ENCODE measurements around the gene RBM24.

- TF ChIP-seq BRCA1 (IDR thresholded peaks at IDR 0.05), result no peak
- no peak for TF ChIP-seq BRCA1 (CRISPR knock-in tag; IDR thresholded peaks at IDR 0.05)
- no peak for TF ChIP-seq CHD2 (IDR thresholded peaks at IDR 0.05; ENCODE audit: low read depth, low read length)
- TF ChIP-seq HNRNPLL (IDR thresholded peaks at IDR 0.05; ENCODE audit: low read depth, low read length, poor library complexity, severe bottlenecking), result no peak
- TF ChIP-seq L3MBTL2 (IDR thresholded peaks at IDR 0.05), result no peak
- TF ChIP-seq EZH2 (IDR thresholded peaks at IDR 0.05; ENCODE audit: borderline replicate concordance, low read depth, low read length), result no peak
- TF ChIP-seq CBFB (CRISPR knock-in tag; IDR thresholded peaks at IDR 0.05), result no peak
- no peak for TF ChIP-seq ZBTB17 (CRISPR knock-in tag; IDR thresholded peaks at IDR 0.05)
- TF ChIP-seq, protein P1, sequence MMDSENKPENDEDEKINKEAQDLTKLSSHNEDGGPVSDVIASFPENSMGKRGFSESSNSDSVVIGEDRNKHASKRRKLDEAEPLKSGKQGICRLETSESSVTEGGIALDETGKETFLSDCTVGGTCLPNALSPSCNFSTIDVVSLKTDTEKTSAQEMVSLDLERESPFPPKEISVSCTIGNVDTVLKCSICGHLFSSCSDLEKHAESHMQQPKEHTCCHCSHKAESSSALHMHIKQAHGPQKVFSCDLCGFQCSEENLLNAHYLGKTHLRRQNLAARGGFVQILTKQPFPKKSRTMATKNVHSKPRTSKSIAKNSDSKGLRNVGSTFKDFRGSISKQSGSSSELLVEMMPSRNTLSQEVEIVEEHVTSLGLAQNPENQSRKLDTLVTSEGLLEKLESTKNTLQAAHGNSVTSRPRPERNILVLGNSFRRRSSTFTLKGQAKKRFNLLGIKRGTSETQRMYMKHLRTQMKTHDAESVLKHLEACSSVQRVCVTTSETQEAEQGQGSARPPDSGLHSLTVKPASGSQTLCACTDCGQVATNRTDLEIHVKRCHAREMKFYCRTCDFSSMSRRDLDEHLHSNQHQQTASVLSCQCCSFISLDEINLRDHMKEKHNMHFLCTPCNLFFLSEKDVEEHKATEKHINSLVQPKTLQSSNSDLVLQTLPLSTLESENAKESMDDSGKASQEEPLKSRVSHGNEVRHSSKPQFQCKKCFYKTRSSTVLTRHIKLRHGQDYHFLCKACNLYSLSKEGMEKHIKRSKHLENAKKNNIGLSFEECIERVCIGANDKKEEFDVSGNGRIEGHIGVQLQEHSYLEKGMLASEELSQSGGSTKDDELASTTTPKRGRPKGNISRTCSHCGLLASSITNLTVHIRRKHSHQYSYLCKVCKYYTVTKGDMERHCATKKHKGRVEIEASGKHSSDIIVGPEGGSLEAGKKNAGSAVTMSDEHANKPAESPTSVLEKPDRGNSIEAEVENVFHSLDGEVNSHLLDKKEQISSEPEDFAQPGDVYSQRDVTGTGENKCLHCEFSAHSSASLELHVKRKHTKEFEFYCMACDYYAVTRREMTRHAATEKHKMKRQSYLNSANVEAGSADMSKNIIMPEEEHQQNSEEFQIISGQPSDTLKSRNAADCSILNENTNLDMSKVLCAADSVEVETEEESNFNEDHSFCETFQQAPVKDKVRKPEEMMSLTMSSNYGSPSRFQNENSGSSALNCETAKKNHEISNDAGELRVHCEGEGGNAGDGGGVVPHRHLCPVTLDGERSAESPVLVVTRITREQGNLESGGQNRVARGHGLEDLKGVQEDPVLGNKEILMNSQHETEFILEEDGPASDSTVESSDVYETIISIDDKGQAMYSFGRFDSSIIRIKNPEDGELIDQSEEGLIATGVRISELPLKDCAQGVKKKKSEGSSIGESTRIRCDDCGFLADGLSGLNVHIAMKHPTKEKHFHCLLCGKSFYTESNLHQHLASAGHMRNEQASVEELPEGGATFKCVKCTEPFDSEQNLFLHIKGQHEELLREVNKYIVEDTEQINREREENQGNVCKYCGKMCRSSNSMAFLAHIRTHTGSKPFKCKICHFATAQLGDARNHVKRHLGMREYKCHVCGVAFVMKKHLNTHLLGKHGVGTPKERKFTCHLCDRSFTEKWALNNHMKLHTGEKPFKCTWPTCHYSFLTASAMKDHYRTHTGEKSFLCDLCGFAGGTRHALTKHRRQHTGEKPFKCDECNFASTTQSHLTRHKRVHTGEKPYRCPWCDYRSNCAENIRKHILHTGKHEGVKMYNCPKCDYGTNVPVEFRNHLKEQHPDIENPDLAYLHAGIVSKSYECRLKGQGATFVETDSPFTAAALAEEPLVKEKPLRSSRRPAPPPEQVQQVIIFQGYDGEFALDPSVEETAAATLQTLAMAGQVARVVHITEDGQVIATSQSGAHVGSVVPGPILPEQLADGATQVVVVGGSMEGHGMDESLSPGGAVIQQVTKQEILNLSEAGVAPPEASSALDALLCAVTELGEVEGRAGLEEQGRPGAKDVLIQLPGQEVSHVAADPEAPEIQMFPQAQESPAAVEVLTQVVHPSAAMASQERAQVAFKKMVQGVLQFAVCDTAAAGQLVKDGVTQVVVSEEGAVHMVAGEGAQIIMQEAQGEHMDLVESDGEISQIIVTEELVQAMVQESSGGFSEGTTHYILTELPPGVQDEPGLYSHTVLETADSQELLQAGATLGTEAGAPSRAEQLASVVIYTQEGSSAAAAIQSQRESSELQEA (IDR thresholded peaks at IDR 0.05; ENCODE audit: low read depth), result no peak
- TF ChIP-seq, protein P2, sequence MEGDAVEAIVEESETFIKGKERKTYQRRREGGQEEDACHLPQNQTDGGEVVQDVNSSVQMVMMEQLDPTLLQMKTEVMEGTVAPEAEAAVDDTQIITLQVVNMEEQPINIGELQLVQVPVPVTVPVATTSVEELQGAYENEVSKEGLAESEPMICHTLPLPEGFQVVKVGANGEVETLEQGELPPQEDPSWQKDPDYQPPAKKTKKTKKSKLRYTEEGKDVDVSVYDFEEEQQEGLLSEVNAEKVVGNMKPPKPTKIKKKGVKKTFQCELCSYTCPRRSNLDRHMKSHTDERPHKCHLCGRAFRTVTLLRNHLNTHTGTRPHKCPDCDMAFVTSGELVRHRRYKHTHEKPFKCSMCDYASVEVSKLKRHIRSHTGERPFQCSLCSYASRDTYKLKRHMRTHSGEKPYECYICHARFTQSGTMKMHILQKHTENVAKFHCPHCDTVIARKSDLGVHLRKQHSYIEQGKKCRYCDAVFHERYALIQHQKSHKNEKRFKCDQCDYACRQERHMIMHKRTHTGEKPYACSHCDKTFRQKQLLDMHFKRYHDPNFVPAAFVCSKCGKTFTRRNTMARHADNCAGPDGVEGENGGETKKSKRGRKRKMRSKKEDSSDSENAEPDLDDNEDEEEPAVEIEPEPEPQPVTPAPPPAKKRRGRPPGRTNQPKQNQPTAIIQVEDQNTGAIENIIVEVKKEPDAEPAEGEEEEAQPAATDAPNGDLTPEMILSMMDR (IDR thresholded peaks at IDR 0.05 in 2 of 3, conservative IDR thresholded peaks at IDR 0.05 in 1 of 3; ENCODE audit: insufficient read depth in 2 of 3, low read depth in 1 of 3, low read length in 3 of 3), result no peak
- TF ChIP-seq REST (IDR thresholded peaks at IDR 0.05; ENCODE audit: borderline replicate concordance), result no peak
- TF ChIP-seq REST (CRISPR knock-in tag; IDR thresholded peaks at IDR 0.05; ENCODE audit: low read depth), result no peak
These were observed 540 bp upstream of the RBM24 start for GRCh38 chr6:17280552-17281090.
